H1 (cell line): ENCODE results near the gene TAOK2.

Experiments
- BCL11A ChIP-seq, 2 experiments: IDR thresholded peaks; one replicate each; pipeline ENCODE4 v1.6.1; 2011; ENCODE audit warnings: low read depth in 2 of 2, low read length in 2 of 2, mild to moderate bottlenecking in 2 of 2
- CBX5 ChIP-seq: fragments of 300-800, 300-1000 bp; sonication (generic); IDR thresholded peaks from 2 replicates; pipeline ENCODE4 v1.7.1; 2016; ENCODE audit warnings: antibody characterized with exemption, low read length, low read depth
- CBX8 ChIP-seq: fragments of 300-800, 300-1000 bp; sonication (generic); IDR thresholded peaks from 2 replicates; pipeline ENCODE4 v1.7.1; 2016; ENCODE audit warnings: low read depth, low read length, borderline replicate concordance
- CHD1 ChIP-seq: IDR thresholded peaks from 2 replicates; pipeline ENCODE4 v1.6.1; 2012; ENCODE audit warnings: low read depth, low read length, improper control_type of control experiment
- EP300 ChIP-seq, 2 experiments: IDR thresholded peaks; 1 replicate in 1 of 2; 2 replicates in 1 of 2; pipeline ENCODE4 v1.6.1; 2011 to 2012; ENCODE audit warnings: low read depth in 2 of 2, low read length in 2 of 2, mild to moderate bottlenecking in 2 of 2, borderline replicate concordance in 1 of 2, inconsistent platforms in 1 of 2, moderate library complexity in 1 of 2
- JUND ChIP-seq: IDR thresholded peaks from 2 replicates; pipeline ENCODE4 v1.6.1; 2011; ENCODE audit warnings: mild to moderate bottlenecking, improper control_type of control experiment, low read length
- POLR2A ChIP-seq, 2 experiments: IDR thresholded peaks; 1 replicate in 1 of 2; 2 replicates in 1 of 2; pipeline ENCODE4 v1.6.1; 2011; ENCODE audit warnings: low read depth in 2 of 2, low read length in 2 of 2, mild to moderate bottlenecking in 2 of 2; ENCODE audit errors: control extremely low read depth in 1 of 2
- POLR2AphosphoS5 ChIP-seq: IDR thresholded peaks from 2 replicates; pipeline ENCODE4 v1.6.1; 2011; ENCODE audit warnings: low read depth, low read length
- RAD21 ChIP-seq, 2 experiments: IDR thresholded peaks in 1 of 2; conservative IDR thresholded peaks in 1 of 2; 2 replicates each; pipeline ENCODE4 v1.6.1; 2011; ENCODE audit warnings: low read depth in 2 of 2, low read length in 2 of 2, improper control_type of control experiment in 1 of 2, inconsistent platforms in 1 of 2, mild to moderate bottlenecking in 1 of 2, moderate library complexity in 1 of 2
- RFX5 ChIP-seq: IDR thresholded peaks from 2 replicates; pipeline ENCODE4 v1.6.1; 2011; ENCODE audit warnings: low read depth, low read length, improper control_type of control experiment, borderline replicate concordance
- ZNF274 ChIP-seq: IDR thresholded peaks from 2 replicates; pipeline ENCODE4 v1.7.0; 2012; ENCODE audit warnings: low read length, borderline replicate concordance; ENCODE audit errors: extremely low read depth
- TF ChIP-seq, protein P1 (sequence below), 3 experiments: IDR thresholded peaks; 1 replicate in 2 of 3; 2 replicates in 1 of 3; pipeline versions ENCODE4 v1.5.1 to v1.6.1; 2011; ENCODE audit warnings: low read length in 3 of 3, mild to moderate bottlenecking in 3 of 3, inconsistent platforms in 2 of 3, low read depth in 1 of 3, moderate library complexity in 1 of 3; ENCODE audit not compliant: insufficient read depth in 1 of 3; ENCODE audit errors: control extremely low read depth in 1 of 3

DNA sequence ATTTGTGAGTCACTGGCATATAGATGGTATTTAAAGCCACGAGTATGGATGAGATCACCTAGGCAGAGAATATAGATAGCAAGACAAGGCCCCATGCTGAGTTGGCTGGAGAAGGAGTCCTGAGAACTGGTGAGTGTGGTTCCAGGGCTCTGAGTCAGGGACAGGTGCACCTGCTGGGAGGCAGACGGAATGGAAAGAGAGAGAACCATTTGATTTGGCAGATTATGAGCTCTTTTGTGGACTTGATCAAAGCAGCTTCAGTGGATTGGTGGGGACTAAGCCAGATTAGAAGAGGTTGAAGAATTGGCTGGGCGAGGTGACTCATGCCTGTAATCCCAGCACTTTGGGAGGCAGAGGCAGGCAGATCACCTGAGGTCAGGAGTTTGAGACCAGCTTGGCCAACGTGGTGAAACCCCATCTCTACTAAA, 45.1 kb downstream of the TAOK2 start:
- TF ChIP-seq POLR2A (IDR thresholded peaks at IDR 0.05; ENCODE audit: control extremely low read depth in 1 of 2, low read depth in 2 of 2, low read length in 2 of 2) (no peak), JUND (no peak), RAD21 (IDR thresholded peaks at IDR 0.05 in 1 of 2, conservative IDR thresholded peaks at IDR 0.05 in 1 of 2; ENCODE audit: low read depth in 2 of 2, low read length in 2 of 2) (no peak), POLR2AphosphoS5 (no peak), CHD1 (no peak), RFX5 (no peak), ZNF274 (no peak), CBX5 (no peak), CBX8 (no peak), BCL11A (IDR thresholded peaks at IDR 0.05; ENCODE audit: low read depth in 2 of 2, low read length in 2 of 2) (no peak), EP300 (IDR thresholded peaks at IDR 0.05; ENCODE audit: borderline replicate concordance in 1 of 2, low read depth in 2 of 2, low read length in 2 of 2) (no peak)
- TF ChIP-seq, protein P1, sequence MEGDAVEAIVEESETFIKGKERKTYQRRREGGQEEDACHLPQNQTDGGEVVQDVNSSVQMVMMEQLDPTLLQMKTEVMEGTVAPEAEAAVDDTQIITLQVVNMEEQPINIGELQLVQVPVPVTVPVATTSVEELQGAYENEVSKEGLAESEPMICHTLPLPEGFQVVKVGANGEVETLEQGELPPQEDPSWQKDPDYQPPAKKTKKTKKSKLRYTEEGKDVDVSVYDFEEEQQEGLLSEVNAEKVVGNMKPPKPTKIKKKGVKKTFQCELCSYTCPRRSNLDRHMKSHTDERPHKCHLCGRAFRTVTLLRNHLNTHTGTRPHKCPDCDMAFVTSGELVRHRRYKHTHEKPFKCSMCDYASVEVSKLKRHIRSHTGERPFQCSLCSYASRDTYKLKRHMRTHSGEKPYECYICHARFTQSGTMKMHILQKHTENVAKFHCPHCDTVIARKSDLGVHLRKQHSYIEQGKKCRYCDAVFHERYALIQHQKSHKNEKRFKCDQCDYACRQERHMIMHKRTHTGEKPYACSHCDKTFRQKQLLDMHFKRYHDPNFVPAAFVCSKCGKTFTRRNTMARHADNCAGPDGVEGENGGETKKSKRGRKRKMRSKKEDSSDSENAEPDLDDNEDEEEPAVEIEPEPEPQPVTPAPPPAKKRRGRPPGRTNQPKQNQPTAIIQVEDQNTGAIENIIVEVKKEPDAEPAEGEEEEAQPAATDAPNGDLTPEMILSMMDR (IDR thresholded peaks at IDR 0.05; ENCODE audit: control extremely low read depth in 1 of 3, insufficient read depth in 1 of 3, low read depth in 1 of 3, low read length in 3 of 3): no peak
